HL-60/S4 treated with retinoic acid at 250 ng/mL for 4 days and 3 days (cell line): ENCODE data around the gene GGT7.
"Not testable (repeated sequence)": the region's sequence is repeated elsewhere in the genome, so short reads cannot be mapped to it uniquely, and the experiment has no call there.

ENCODE experiments used
- in situ Hi-C: fragments of 300-500 bp; cut with MboI; formaldehyde crosslinking; loops from 2 replicates; pipeline ENCODE4 v1.7.0; 2022; ENCODE audit warnings: low sequenced_read_pairs

The GGT7 gene

GRCh38 chr20:34883809-34884208 is 11.2 kb upstream of the GGT7 start:
- in situ Hi-C loops, result no loop called here

- in situ Hi-C loops, result no loop called here
These were observed 10.5 kb upstream of the GGT7 start for GRCh38 chr20:34883087-34883688.

DNA sequence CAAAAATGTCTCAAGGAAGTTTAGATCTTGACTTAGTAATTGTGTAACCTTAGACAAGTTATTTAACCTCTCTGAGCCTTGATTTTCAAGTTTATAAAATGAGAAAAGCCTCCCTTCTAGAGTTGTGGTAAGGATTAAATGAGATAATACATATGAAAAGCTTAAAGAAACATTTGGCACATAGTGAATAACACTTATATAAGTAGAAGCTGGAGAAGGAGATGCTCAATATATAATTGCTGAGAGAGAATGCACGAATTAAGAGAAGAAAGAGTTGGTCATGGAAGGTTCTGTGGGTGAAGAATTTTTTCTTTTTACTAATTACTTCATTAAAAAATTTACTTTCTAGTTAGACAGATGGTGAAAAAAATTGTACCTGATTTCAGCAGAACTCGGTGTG is 9.0 kb upstream of the GGT7 start:
- in situ Hi-C loops, result no loop called here

- in situ Hi-C loops, result not testable (repeated sequence)
These were observed 8.3 kb upstream of the GGT7 start for GRCh38 chr20:34880971-34881370.

DNA sequence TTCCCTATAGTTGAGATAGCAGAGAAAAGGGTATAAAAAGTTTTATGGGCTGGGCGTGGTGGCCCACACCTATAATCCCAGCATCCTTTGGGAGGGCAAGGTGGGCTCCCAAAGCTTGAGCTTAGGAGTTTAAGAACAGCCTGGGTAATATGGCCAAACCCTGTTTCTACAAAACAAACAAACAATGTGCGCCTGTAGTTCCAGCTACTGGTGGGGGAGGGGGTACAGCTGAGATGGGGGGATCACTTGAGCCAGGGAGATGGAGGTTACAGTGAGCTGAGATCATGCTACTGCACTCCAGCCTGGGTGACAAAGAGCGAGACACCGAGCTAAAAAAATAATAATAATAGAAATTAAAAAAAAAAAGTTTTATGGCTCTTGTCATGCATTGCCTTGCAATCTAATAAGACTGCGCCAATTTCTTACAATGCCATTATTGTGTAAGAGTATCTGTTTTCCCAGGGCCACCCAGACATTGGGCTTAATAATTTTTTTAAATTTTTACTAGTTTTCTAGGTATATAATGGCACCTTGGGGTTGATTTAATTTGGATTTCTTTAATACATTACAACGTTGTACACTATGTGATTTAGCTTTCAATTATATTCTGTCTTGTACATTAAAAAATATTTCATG is 7.7 kb upstream of the GGT7 start:
- in situ Hi-C loops, result no loop called here

- in situ Hi-C loops, result no loop called here
These were observed 4.0 kb upstream of the GGT7 start, which contains the start of gene ACSS2 for GRCh38 chr20:34876406-34877282. Gene ACSS2, plus strand, starts transcription at chr20:34876612. Its CDS starts 34 bp downstream, at chr20:34876646.

GRCh38 chr20:34875642-34876405 is 3.2 kb upstream of the GGT7 start:
- in situ Hi-C loops, result no loop called here

- in situ Hi-C loops, result no loop called here
These were observed 1.5 kb upstream of the GGT7 start for GRCh38 chr20:34874094-34874654.

DNA sequence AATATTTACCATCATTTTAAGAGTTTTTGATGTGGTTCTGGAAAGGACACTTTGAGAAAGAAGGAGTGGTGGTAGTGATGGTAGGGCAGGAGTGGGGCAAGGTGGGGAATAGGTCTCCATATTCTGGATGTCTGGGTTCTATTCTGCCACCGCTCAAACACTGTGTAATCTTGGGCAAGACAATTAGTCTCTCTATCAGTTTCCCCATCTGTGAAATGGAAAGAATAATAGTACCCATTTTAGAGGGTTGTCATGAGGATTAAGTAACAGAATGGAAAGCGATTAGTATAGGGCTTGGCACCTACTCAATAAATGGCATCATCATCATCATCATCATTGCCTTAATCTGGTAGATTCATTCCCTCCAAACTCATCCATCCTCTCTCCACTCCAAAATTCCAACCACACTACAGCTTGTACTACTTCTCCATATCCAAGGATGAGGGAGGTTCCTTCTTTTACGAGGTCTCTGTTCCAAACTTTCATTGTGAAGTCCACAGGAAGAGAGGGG is 982 bp upstream of the GGT7 start:
- in situ Hi-C loops, result no loop called here

DNA sequence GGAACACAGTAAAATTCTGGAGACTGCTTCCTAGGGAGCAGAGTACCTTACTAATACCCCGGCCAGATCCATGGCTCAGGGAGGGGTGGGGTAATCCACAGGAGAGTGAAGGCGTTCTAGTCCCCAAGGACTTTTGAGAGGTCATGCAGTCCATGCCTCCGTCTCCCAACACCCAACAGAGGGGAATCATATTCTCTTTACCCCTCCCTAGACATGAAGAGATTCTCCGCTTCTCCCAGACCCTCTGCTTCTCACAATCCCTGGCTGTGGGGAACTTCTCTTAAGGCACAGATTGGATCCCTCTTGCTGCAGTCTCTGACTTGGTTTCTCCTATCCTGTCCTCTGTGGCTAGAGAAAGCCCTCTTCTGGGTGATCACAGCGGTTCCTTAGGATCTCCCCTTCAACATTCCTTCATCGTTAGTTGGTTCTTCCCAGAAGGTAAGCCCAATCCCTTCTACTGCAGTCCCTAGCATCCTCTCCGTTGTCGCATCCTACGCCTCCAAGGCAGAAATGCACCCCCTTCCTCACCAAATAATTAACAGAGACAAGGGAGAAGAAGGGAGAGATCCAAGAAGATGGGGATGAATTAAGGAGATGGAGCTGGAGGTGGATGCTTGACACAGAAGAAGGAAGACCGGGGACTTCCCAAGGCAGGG is 562 bp downstream of the GGT7 start:
- in situ Hi-C loops, result no loop called here

DNA sequence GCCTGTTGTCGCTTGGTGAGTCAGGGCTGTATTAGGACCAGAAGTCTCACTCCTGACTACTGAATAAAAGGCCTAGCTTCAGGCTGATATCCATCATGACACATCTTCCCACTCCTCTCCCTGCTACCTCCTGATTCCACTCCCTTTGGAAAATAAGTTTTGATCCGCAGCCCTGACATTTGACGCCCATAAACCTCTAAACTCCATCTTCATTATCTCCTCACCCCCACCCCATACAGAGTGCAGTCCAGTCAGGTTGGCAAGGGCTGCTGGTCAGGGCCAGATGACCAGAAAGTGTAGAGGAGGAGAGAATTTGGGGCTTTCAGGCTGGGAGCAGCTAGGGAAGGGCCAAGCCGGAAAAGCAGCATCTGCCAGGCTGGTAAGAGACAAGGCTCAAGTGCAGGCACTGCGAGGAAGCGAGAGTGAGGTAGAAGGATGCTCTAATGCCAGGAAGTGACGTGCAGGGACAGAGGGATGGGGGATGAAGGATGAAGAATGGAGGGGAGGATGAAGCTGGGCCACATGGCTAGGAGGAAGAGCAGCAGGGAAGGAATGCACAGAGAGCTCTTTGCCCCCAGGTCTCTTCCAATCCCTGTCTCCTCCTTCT is 1.2 kb downstream of the GGT7 start:
- in situ Hi-C loops, result no loop called here

DNA sequence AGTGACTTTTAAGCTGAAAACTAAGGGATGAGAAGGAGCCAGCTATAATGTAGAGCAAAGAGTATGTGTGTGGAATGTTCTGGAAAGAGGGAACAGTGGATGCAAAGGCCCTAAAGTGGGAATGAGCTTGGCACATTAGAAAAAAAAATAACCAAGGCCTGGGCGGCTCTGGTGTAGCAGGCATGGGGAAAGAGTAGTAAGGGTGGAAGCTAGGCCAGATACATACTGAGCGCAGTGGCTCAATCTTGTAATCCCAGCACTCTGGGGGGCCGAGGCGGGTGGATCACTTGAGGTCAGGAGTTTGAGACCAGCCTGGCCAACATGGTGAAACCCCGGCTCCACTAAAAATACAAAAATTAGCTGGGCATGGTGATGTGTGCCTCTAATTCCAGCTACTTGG is 8.4 kb downstream of the GGT7 start:
- in situ Hi-C loops, result no loop called here

DNA sequence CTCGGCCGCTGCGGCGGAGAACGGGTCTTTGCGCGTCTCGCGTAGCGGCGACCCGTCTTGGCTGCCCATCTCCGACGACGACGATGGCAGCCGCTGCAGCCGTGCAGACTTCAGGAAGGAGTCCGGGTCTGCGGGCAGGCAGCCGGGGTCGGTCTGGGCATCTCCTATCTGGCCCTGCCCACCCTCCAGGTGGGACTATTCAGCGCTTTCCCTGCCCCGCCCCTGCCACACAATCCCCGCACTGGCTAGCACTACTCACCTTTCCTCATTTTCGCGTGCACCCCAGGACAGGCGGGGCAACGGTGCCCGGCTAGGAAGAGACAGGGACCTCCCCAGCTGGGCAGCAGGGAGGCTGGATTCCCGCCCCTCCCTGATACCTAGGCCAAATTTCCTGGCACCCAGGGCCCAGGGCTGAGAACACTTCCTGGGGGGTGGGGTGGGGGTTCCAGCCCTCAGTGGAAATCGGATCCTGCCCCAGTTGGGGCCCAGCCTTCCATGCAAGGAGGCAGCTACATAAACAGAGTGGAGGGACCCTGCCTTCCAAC is 9.2 kb downstream of the GGT7 start:
- in situ Hi-C loops, result no loop called here

DNA sequence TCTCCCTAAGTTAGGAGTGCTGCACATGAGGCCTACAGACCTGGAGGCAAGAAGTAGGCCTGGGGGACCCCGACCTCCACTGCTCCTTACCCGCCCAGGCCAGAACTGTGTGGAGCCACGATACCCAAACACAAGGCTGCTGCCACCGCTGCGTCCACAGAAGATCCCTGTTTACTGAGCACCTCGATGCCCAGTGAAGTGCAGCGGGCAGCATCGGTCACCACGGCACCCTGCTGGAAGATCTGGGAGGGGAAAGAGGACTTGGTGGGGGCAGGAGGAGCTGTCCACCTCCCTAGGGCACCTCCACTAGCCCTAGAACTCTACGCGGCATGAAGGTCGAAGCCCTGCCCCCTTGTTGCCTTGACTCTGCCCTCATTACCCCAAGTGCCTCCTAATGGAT is 9.9 kb downstream of the GGT7 start:
- in situ Hi-C loops, result no loop called here

DNA sequence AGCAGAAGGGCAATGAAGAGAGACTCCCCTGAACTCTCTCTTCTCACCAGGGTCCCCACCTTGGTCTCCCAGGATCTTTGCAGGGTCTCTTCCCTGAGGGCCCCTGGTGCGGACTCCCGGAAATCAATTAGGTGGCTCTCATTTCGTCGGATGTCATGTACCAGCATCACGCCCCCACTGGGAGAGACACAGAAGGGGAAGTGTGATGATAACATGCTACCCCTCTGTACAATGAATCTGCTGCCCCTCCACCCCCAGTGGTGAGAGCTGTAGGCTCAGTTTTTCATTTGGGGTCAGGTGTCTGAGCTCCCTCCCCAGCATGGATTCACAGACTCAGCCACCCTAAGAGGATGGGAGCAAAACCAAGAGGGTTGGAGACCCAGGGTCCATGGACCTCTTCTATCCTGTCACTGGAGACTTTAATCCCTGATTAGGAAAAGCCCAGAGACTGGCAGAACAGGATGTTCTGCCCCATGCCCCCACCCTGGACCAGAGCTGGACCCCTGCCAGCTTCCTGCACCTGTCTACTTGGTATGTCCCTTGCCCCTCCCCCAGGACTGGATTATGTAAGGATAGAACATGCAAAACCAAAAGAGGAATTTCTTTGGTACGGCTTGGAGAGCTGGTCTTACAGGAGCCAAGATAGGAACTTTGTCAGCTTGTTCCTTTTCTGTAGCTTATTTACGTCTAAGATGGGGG is 11.1 kb downstream of the GGT7 start:
- in situ Hi-C loops, result no loop called here

GRCh38 chr20:34859826-34860545 is 12.7 kb downstream of the GGT7 start:
- in situ Hi-C loops, result no loop called here

- in situ Hi-C loops, result no loop called here
These were observed 13.3 kb downstream of the GGT7 start for GRCh38 chr20:34859367-34859766.

DNA sequence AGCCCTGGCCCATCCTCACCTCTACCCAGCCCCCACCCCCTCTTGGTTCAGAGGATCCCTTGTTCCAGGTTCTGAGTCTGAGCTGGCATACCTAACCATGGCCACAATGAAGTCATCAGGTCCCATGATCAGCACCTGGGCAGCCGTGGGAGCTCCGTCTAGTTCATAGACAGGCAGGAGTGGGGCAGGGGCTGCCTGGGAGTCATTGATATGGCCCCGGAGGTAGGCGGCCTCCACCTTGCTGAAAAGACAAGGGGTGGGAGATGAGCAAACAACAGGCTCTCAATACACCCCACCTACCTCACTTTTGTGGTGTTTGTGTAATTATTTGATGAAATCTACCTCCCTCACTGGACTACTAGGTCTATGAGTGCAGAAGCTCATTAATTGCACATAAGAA is 20.4 kb downstream of the GGT7 start:
- in situ Hi-C loops, result no loop called here
